Midbrain (tissue), 1 donor: ENCODE data around the gene RPS25.
"Not testable (repeated sequence)": the region's sequence is repeated elsewhere in the genome, so short reads cannot be mapped to it uniquely, and the experiment has no call there.

ENCODE experiments used
- DNase-seq: peaks from one replicate; lab custom pipeline; 2025; lab: John Stamatoyannopoulos, UW

The RPS25 gene

GRCh38 chr11:119038884-119039283 is 20.7 kb upstream of the RPS25 start:
- no peak for DNase-seq

GRCh38 chr11:119034813-119035212 is 16.7 kb upstream of the RPS25 start:
- DNase-seq: no peak

DNA sequence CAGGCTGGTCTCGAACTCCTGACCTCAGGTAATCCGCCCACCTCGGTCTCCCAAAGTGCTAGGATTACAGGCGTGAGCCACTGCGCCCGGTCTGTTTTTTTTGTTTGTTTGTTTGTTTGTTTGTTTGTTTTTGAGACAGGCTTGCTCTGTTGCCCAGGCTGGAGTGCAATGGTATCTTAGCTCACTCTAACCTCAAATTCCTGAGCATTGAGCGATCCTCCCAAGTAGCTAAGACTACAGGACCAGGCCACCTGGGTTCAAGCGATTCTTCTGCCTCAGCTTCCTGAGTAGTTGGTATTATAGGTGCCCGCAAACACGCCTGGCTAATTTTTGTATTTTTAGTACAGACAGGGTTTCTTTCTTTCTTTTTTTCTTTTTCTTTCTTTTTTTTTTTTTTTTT is 15.3 kb upstream of the RPS25 start:
- not testable (repeated sequence) for DNase-seq

DNA sequence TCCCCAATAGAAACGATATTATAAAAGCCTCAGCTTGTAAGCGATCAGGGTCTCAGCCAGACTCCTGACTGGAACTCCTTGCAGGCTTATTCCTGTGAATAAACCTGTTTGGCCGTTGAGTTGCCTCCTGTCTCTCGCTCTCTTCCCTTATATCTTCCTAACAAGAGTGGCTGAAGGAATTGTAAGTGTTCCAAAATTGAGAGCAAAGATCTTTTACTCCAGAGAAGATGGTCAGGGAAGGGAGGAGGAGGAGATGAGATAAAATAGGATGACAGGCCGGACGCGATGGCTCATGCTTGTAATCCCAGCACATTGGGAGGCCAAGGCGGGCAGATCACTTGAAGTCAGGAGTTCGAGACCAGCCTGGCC is 13.8 kb upstream of the RPS25 start:
- no peak for DNase-seq

DNA sequence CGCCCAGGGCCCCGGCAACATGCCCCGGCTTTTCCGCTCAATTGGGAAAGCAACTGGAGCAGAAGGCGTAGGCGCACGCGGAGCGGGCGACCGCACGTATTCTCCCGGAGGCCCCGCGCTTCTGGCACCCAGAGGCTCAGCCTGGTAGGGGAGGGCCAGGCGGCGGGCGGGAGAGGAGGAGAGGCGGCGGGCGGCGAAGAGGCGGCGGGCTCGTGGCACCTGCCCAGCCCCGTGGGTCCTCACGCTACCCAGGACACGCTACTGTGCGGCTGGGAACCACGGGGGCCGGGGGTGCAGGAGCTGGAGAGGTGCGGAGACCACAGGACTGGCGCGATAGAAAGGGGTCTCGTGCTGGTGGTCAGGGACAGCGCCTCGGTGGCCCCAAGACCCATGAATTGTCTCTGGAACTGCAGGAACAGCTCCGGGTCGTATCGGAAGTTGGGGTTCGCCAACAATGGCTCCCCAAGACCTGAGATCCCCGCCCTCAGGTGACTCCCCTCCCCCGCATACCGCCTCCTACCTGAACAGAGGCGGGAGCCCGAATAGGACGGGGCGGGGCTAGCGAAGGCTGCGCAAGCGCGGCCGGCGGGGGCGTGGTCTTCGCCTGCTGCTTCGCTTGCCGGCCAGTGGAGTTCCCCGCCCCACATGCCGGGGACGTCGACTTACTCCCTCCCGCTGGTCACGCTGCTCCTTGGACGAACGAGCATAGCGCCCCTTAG is 12.3 kb upstream of the RPS25 start, which contains the start of gene SLC37A4:
Gene SLC37A4, minus strand, starts transcription at position 549 of the 719 bp plus-strand sequence.
- peak; percentile 98 for DNase-seq

DNA sequence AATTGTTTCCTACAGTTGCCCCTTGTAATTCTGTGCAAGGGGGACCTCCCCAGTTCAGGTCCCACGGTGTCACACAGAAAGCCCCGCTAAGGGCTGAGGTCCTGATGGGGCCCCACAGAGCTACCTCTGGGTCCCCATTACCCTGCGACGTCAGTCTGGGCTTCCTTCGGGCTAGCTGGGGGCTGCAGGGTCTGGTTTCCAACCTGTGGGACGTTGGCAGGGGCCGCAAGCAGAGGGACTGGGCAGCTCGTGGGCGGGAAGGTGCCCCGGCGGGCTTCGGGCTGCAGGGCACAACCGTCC is 11.8 kb upstream of the RPS25 start:
- no peak for DNase-seq

DNA sequence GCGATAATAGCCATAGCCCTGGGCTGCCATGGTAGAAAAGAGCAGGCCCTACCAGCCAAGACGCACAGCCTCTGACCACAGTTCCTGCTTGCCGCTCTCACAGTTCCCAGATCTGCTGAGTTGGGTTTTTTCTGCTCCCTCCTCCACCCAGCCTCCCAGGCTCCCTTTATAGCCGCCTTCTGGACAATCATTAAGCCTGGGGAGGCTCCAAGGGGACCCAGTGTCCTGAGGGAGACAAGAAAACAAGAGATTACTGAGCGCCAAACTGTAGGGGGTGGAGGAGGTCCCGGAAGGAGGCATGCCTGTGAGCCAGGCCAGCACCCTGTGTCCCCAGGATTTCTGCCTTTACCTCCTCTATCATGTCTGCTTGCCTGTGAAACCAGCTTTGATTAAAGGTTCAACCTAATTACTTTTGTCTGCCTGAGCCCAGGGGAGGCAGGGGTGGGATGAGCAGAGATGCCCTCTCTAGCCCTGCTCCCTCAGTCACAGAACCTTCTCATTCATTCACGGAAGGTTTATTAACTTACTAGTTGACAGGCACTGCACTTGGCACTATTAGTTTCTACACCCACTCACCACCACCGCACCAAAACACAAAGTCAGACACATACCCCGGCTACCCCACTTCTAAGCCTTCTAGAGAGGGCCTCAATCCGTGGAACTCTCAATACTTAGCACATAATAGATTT is 11.3 kb upstream of the RPS25 start:
- peak; percentile 11 for DNase-seq

DNA sequence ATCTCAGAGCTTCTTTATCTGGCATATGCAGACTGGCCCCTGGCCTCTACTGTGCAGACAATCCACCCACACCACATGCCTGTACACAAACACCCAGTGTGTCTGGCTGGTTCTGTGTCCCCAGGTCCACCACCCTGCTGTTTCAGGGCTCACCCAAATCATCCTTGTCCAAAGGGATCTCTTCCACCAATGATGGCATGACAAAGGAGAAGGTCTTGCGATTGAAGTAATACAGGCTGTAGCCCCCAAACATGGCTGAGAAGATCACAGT is 10.9 kb upstream of the RPS25 start:
- DNase-seq: no peak

DNA sequence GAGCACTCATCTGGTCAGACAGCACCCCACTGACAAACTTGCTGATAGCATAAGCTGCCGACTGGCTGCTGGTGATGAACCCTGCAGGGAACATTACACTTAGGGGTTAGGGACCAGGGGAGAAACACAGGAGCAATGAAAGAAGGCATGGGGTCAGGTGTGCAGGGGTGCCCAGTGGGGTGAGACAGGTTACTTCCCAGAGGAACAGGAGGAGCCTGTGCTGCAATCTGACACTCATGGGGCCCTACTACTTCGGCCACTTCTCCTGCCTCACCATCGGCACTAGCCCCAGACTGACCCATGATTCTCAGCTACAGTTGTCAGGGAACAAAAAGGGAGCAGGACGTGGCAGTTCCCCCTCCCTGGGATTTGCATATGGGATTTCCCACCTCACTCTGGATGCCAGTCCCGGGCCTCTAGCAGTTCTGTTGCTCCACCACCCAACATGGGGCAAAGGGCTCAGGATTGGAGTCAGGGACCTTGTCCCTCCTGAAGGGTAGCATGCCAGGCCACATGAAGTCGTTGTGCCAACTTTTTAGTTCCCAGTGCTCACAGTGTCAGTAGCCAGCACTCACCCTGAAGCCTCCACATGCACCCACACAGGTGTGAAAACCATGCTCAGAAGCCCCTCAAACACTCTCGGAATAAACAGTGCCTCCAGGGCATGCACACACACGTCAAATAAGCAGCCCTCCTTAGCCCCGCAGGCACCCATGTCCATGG is 10.4 kb upstream of the RPS25 start:
- DNase-seq: no peak

DNA sequence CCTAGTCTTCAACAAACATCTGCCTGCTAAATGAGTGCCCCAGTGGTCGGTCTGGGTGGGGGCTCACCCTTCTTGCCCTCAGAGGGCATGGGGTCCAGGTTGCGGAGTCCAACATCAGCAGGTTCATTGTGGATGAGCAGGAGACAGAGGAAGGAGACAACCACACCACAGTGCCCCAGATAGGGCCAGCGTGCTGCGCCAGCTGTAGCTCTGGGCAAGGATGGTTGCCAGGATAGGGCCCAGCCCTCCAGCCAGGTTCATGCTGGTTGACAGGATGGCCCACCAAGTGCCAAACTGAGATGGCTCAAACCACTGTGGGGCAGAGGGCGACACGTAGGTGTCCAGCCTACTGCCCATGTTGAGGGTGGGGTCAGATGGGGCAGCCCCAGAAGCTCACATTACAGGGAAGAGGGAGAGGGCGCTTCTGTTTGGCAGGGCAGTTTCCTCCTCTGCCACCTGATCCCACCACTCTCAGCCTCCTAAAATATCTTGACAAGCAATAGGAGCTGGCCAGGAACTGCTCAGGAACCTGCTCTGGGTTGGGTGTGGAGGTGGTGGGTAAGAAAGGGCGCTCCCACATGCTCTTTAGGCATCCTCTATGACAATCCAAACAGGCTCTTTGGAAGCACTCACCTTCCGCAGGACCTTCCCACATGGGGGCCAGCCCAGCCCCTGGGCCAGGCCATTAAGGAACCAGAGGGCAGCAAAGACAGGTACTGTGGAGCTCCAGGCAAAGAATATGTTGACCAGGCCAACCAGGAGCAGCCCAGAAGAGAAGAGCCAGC is 9.6 kb upstream of the RPS25 start:
- no peak for DNase-seq

GRCh38 chr11:119026970-119027369 is 8.8 kb upstream of the RPS25 start:
- no peak for DNase-seq

DNA sequence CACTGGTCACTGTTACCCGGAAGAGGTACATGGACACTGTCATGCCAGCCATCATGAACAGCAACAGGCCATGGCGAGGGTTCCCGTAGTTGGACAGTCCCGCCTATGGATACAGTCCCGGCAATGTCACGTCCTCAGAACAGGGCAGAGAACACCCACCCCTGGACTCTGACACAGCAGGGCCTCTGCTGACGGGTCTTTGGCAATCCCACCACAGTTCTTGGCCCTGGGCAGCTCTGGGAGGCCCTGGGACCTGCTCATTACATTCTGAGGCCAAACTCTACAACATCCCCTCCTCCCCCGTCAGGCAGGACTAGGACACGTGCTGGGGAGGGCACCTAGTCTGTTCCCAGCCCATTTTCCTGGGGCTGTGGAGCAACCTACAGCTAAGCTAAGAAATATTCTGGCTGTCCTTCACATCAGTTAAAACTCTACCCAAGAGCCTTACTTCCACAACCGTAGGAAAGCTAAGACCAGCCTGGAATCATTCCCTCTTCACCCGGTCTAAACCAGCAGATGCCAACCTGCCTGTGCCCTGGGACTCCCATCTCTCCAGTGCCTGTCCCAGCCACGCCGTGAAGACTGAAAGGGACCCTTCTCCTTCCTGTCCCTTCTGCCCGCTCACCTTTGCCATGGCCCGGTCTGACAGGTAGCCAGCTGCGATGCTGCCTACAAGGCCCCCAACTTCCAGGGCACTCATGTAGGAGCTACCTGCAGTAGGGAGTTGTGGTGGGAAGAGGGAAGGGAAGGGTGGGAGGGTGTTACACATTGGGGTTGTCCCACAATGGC is 8.0 kb upstream of the RPS25 start:
- no peak for DNase-seq

DNA sequence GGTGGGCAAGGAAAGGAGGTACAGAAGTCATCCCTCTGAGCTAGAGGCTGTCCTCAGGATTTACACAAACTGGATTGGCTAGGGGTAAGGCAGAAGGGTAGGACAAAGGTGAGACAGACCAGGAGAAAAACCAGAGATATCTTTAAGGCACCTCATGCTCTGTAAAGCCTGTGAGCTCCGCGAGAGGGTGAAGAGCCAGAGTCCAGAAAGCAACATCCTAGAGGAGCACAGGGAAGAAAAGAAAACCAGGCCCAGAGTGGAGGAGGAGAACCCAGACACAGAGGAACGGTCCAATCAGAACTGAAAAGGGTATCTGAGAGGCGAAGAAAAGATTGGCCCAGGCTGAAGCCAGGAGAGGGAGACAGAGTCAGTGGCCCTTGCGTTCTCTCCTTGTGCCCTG is 7.4 kb upstream of the RPS25 start:
- no peak for DNase-seq

GRCh38 chr11:119025099-119025473 is 6.9 kb upstream of the RPS25 start:
- DNase-seq: no peak

GRCh38 chr11:119024430-119025098 is 6.4 kb upstream of the RPS25 start:
- no peak for DNase-seq

- DNase-seq: no peak
Measured at GRCh38 chr11:119023741-119024140, 5.6 kb upstream of the RPS25 start.

GRCh38 chr11:119021631-119022030 is 3.5 kb upstream of the RPS25 start:
- no peak for DNase-seq

DNA sequence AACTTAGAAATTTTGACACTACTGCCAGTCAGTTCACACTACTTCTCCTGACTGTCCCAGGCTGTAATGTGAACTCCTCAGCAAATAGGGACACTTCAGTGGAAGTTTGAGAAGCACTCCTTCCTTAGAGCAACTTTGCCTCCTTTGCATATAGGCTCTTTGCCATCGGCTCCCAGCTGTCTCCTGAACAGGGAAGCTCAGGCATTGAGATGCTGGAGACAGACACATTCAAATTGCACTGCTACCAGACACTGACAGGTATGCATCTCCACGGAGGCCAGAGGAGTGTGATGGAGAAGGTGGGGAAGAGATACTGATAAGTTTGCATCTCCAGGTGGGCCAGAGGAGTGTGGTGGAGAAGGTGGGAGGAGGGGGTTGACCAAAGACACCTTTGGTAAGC is 1.9 kb upstream of the RPS25 start:
- DNase-seq: no peak

DNA sequence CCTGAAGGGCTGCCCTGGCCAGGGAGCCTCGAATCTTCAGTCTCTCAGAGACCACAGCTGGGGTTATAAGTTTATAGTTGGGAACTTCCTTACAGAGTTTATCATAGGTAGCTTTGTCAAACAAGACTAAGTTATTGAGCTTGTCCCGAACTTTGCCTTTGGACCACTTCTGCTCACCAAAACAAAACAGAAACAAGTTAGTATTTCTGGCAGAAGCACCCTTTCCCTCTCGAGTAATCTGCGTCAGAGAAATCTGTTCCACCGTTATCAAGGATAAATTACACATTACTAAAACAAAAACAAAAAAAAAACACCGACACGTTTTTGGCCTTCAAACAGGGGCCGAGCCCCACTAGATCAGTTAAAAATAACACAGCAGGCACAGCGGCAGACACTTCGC is 766 bp downstream of the RPS25 start:
- DNase-seq: not testable (repeated sequence)

- DNase-seq: no peak
Measured at GRCh38 chr11:119016216-119017009, 1.7 kb downstream of the RPS25 start.
